HG03457 (cell line): ENCODE results near the gene PRG2.
"Not testable (repeated sequence)": the region's sequence is repeated elsewhere in the genome, so short reads cannot be mapped to it uniquely, and the experiment has no call there.

Experiments used
- ATAC-seq: cut with Tn5 transposase; IDR thresholded peaks from one replicate; pipeline ENCODE4 v1.9.1; 2021; ENCODE audit warnings: moderate number of reproducible peaks; ENCODE audit not compliant: unreplicated experiment

PRG2 gene

GRCh38 chr11:57348636-57349313 lies 41.7 kb downstream of the PRG2 start:
- ATAC-seq, result no peak

- no peak for ATAC-seq
Measured at GRCh38 chr11:57348052-57348451, 42.4 kb downstream of the PRG2 start.

- no peak for ATAC-seq
Measured at GRCh38 chr11:57347336-57347735, 43.1 kb downstream of the PRG2 start.

- peak; percentile 62 for ATAC-seq
Measured at GRCh38 chr11:57345555-57346211, 44.8 kb downstream of the PRG2 start.

- ATAC-seq, result no peak
Measured at GRCh38 chr11:57344826-57345225, 45.6 kb downstream of the PRG2 start.

GRCh38 chr11:57343825-57344224 lies 46.6 kb downstream of the PRG2 start:
- ATAC-seq, result no peak

GRCh38 chr11:57342702-57343101 lies 47.7 kb downstream of the PRG2 start:
- ATAC-seq, result no peak

GRCh38 chr11:57341250-57341808 lies 49.1 kb downstream of the PRG2 start:
- no peak for ATAC-seq

GRCh38 chr11:57340039-57340615 lies 50.3 kb downstream of the PRG2 start:
- ATAC-seq, result no peak

GRCh38 chr11:57339328-57339727 lies 51.1 kb downstream of the PRG2 start:
- ATAC-seq, result no peak

- ATAC-seq, result no peak
Measured at GRCh38 chr11:57338142-57338541, 52.3 kb downstream of the PRG2 start, which contains the start of gene P2RX3. Gene P2RX3, plus strand, starts transcription at chr11:57338352. Its CDS starts 199 bp downstream, at chr11:57338551.

GRCh38 chr11:57336856-57337255 lies 53.6 kb downstream of the PRG2 start:
- not testable (repeated sequence) for ATAC-seq
